ENCODE results near the gene DNAH2. TPM values are rescaled to one million over a fixed set of nuclear protein-coding genes. Genes with fewer than 3 reads are reported as not detected.

DNAH2 gene
- total and polyA plus RNA-seq, 2 of the 13 experiments (the other 11 are each of a cell fraction or from before 2014, with no cell fraction given): not detected

DNA sequence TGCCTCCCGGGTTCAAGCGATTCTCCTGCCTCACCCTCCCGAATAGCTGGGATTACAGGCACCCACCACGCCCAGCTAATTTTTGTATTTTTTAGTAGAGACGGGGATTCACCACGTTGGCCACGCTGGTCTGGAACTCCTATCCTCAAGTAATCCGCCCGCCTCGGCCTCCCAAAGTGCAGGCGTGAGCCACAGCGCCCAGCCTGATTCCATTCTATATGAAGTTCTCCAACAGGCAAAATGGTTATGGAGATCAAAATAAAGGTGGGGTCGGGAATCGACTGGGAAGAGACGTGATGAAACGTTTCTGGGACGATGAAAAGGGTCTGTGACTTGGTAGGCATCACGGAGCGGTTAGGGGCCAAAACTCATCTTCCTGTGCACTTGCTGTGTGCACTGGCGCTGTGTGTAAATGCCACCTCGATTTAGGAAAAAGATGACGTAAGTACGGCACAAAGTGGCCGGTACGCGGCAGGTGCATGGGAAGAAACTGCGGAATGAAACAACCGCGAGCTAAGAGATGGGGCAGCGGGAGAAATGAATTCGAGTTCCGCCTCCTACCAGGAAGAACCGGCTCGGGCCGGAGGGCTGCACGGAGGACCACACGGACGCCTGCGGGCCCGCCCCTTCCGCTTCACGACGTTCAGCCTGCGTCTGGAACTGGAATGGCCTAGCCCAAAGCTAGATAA, 31.9 kb upstream of the DNAH2 start (continued):
- TF ChIP-seq MBD4 (IDR thresholded peaks at IDR 0.05; ENCODE audit: borderline replicate concordance, low read length): no peak
- TF ChIP-seq ZNF510 (CRISPR knock-in tag; IDR thresholded peaks at IDR 0.05; ENCODE audit: low read depth): no peak
- TF ChIP-seq DNMT1 (CRISPR knock-in tag; IDR thresholded peaks at IDR 0.05): no peak
- TF ChIP-seq RBM22 (optimal IDR thresholded peaks at IDR 0.05; ENCODE audit: low read length): no peak
- peak; percentile 56 for TF ChIP-seq ERF (CRISPR knock-in tag; IDR thresholded peaks at IDR 0.05)
- no peak for TF ChIP-seq ZMYM4 (CRISPR knock-in tag; IDR thresholded peaks at IDR 0.05)
- TF ChIP-seq SMAD1 (CRISPR knock-in tag; IDR thresholded peaks at IDR 0.05; ENCODE audit: borderline replicate concordance, low read depth): no peak
- TF ChIP-seq, protein P1, sequence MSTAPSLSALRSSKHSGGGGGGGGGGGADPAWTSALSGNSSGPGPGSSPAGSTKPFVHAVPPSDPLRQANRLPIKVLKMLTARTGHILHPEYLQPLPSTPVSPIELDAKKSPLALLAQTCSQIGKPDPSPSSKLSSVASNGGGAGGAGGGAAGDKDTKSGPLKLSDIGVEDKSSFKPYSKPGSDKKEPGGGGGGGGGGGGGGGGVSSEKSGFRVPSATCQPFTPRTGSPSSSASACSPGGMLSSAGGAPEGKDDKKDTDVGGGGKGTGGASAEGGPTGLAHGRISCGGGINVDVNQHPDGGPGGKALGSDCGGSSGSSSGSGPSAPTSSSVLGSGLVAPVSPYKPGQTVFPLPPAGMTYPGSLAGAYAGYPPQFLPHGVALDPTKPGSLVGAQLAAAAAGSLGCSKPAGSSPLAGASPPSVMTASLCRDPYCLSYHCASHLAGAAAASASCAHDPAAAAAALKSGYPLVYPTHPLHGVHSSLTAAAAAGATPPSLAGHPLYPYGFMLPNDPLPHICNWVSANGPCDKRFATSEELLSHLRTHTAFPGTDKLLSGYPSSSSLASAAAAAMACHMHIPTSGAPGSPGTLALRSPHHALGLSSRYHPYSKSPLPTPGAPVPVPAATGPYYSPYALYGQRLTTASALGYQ (CRISPR knock-in tag; IDR thresholded peaks at IDR 0.05): no peak
- TF ChIP-seq, protein P2, sequence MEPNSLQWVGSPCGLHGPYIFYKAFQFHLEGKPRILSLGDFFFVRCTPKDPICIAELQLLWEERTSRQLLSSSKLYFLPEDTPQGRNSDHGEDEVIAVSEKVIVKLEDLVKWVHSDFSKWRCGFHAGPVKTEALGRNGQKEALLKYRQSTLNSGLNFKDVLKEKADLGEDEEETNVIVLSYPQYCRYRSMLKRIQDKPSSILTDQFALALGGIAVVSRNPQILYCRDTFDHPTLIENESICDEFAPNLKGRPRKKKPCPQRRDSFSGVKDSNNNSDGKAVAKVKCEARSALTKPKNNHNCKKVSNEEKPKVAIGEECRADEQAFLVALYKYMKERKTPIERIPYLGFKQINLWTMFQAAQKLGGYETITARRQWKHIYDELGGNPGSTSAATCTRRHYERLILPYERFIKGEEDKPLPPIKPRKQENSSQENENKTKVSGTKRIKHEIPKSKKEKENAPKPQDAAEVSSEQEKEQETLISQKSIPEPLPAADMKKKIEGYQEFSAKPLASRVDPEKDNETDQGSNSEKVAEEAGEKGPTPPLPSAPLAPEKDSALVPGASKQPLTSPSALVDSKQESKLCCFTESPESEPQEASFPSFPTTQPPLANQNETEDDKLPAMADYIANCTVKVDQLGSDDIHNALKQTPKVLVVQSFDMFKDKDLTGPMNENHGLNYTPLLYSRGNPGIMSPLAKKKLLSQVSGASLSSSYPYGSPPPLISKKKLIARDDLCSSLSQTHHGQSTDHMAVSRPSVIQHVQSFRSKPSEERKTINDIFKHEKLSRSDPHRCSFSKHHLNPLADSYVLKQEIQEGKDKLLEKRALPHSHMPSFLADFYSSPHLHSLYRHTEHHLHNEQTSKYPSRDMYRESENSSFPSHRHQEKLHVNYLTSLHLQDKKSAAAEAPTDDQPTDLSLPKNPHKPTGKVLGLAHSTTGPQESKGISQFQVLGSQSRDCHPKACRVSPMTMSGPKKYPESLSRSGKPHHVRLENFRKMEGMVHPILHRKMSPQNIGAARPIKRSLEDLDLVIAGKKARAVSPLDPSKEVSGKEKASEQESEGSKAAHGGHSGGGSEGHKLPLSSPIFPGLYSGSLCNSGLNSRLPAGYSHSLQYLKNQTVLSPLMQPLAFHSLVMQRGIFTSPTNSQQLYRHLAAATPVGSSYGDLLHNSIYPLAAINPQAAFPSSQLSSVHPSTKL (CRISPR knock-in tag; IDR thresholded peaks at IDR 0.05): peak; percentile 35; the same call in 1 of the 2 replicates
- TF ChIP-seq ZNF598 (CRISPR knock-in tag; IDR thresholded peaks at IDR 0.05; ENCODE audit: borderline replicate concordance): no peak
- peak; percentile 87 for TF ChIP-seq SIN3A (IDR thresholded peaks at IDR 0.05; ENCODE audit: borderline replicate concordance, low read depth, low read length)
- TF ChIP-seq SETDB1 (CRISPR knock-in tag; IDR thresholded peaks at IDR 0.05; ENCODE audit: borderline replicate concordance): no peak
- no peak for TF ChIP-seq KLF9 (CRISPR knock-in tag; IDR thresholded peaks at IDR 0.05; ENCODE audit: low read depth)
- TF ChIP-seq, protein P3, sequence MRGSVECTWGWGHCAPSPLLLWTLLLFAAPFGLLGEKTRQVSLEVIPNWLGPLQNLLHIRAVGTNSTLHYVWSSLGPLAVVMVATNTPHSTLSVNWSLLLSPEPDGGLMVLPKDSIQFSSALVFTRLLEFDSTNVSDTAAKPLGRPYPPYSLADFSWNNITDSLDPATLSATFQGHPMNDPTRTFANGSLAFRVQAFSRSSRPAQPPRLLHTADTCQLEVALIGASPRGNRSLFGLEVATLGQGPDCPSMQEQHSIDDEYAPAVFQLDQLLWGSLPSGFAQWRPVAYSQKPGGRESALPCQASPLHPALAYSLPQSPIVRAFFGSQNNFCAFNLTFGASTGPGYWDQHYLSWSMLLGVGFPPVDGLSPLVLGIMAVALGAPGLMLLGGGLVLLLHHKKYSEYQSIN (CRISPR knock-in tag; IDR thresholded peaks at IDR 0.05; ENCODE audit: borderline replicate concordance): no peak
- no peak for TF ChIP-seq PAWR (CRISPR knock-in tag; IDR thresholded peaks at IDR 0.05; ENCODE audit: borderline replicate concordance)
- TF ChIP-seq FOSL1 (CRISPR knock-in tag; IDR thresholded peaks at IDR 0.05; ENCODE audit: borderline replicate concordance): no peak
- no peak for TF ChIP-seq SNAPC2 (CRISPR knock-in tag; IDR thresholded peaks at IDR 0.05)
- no peak for TF ChIP-seq HIVEP1 (CRISPR knock-in tag; IDR thresholded peaks at IDR 0.05)
- peak; percentile 73 for TF ChIP-seq ZNF143 (CRISPR knock-in tag; IDR thresholded peaks at IDR 0.05)
- peak; percentile 95 for TF ChIP-seq KMT2A (CRISPR knock-in tag; IDR thresholded peaks at IDR 0.05)
- peak; percentile 85 for TF ChIP-seq ELF1 (CRISPR knock-in tag; IDR thresholded peaks at IDR 0.05)
- TF ChIP-seq, protein P4, sequence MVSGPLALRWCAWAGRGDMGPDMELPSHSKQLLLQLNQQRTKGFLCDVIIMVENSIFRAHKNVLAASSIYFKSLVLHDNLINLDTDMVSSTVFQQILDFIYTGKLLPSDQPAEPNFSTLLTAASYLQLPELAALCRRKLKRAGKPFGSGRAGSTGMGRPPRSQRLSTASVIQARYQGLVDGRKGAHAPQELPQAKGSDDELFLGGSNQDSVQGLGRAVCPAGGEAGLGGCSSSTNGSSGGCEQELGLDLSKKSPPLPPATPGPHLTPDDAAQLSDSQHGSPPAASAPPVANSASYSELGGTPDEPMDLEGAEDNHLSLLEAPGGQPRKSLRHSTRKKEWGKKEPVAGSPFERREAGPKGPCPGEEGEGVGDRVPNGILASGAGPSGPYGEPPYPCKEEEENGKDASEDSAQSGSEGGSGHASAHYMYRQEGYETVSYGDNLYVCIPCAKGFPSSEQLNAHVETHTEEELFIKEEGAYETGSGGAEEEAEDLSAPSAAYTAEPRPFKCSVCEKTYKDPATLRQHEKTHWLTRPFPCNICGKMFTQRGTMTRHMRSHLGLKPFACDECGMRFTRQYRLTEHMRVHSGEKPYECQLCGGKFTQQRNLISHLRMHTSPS (CRISPR knock-in tag; IDR thresholded peaks at IDR 0.05; ENCODE audit: low read depth): no peak
- TF ChIP-seq MTF2 (CRISPR knock-in tag; IDR thresholded peaks at IDR 0.05; ENCODE audit: borderline replicate concordance): no peak
